Fibroblast of mammary gland (primary cell): ENCODE measurements around the gene SLC17A1.

Source experiments
- DNase-seq: peaks from one replicate; pipeline ENCODE4 v3.0.0-alpha.2; 2010; ENCODE audit warnings: low read depth
- H3K4me3 ChIP-seq: 2 replicates; pipeline ENCODE4 v1.5.1; 2011; ENCODE audit warnings: low read depth, mild to moderate bottlenecking, low read length, moderate library complexity; ENCODE audit not compliant: control insufficient read depth
- TF ChIP-seq, protein P1 (sequence below): conservative IDR thresholded peaks from 2 replicates; pipeline ENCODE4 v1.5.1; 2011; ENCODE audit warnings: low read depth, low read length, inconsistent platforms; ENCODE audit not compliant: control insufficient read depth, insufficient read depth

SLC17A1 gene

GRCh38 chr6:25834950-25835349 lies 3.1 kb upstream of the SLC17A1 start:
- no peak for DNase-seq
- no peak overlapping the region for H3K4me3 ChIP-seq
- TF ChIP-seq, protein P1, sequence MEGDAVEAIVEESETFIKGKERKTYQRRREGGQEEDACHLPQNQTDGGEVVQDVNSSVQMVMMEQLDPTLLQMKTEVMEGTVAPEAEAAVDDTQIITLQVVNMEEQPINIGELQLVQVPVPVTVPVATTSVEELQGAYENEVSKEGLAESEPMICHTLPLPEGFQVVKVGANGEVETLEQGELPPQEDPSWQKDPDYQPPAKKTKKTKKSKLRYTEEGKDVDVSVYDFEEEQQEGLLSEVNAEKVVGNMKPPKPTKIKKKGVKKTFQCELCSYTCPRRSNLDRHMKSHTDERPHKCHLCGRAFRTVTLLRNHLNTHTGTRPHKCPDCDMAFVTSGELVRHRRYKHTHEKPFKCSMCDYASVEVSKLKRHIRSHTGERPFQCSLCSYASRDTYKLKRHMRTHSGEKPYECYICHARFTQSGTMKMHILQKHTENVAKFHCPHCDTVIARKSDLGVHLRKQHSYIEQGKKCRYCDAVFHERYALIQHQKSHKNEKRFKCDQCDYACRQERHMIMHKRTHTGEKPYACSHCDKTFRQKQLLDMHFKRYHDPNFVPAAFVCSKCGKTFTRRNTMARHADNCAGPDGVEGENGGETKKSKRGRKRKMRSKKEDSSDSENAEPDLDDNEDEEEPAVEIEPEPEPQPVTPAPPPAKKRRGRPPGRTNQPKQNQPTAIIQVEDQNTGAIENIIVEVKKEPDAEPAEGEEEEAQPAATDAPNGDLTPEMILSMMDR: no peak

DNA sequence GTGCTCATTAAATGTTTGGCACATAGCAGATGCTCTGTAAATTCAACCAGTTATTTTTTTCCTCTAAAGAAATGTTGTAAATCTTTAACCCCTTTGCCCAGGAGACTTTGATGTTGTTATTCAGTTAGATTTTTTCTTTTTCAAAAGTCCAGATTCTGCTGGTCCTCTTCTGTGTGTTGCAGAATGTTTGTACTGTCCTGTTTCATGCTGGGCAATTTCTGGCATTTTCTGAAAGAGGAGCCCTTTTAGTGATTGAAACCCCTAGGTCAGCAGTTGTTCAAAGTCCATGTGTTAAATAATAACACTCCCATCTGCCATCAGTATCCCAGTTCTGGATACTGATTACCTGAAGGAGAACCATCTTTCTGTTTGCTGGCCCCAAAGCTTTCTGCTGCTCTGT lies 1.3 kb upstream of the SLC17A1 start:
- no peak overlapping the region for H3K4me3 ChIP-seq
- TF ChIP-seq, protein P1: no peak
- no peak for DNase-seq

DNA sequence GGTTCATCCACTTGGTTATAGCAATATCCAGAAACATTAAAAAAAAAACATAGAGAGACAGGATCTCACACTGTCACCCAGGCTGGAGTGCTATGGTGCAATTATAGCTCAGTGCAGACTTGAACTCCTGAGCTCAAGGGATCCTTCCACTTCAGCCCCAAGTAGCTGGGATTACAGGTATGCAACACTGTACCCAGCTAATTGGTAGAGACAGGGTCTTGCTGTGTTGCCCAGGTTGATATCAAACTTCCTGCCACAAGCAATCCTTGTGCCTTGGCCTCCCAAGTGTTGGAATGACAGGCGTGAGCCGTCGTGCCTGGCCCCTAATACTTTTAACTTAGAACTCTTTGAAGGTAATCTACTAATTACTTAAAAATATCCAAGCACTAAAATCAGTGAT lies 818 bp upstream of the SLC17A1 start:
- no peak overlapping the region for H3K4me3 ChIP-seq
- TF ChIP-seq, protein P1: no peak
- DNase-seq: no peak

DNA sequence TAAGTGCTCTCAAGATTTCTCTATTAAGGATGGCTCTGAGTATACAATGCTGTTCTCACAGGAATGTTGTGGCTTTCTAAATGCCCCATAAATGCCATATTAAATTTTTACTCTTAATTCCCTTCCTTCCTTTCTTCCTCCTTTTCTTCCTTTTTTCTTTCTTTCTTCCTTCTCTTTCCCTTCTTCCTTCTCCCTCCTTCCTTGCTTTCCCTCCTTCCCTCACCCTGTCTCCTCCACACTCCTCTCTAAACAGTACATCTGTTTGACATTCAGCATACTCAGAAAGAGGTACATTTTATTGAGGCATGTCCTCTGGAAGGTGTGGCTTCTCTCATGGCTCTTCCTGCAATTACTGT lies 433 bp upstream of the SLC17A1 start:
- DNase-seq: no peak
- no peak overlapping the region for H3K4me3 ChIP-seq
- TF ChIP-seq, protein P1: no peak

DNA sequence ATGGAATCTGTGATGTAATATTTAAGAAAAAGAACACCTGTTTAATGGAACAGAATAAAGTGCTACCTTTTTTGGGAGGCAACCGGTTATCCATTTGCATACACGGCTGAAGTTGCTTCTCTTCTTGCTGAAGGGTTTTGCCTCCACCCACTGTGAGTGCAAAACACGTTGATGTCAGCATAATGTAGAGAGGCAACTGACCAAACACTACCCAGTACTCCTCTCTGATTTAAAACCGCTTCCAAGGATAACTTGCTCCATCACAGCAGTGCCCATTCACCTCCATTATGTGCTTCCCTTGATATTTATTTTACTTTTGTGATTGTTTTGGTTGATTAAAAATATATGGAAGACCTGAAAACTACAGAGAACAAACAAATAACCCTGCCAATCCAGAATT lies 1.4 kb downstream of the SLC17A1 start:
- TF ChIP-seq, protein P1: no peak
- H3K4me3 ChIP-seq: no peak overlapping the region
- no peak for DNase-seq

DNA sequence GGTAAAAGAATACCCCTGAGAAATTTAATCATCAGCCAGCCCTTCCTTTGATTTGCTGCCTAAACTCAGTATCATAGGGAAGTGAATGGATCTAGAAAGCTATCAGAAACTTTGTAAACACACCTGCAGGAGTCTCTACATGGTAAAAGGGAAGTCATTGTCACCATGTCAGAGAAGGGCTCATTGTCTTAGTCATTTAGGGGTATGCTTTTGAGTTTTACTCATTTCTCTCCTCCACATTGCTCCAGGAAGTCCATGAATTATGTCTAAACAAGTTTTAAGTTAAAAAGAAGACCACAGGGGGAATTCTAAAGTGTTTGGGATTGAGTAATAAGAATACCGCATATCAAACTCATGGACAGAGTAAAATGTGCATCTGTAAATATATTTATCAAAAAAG lies 2.5 kb downstream of the SLC17A1 start:
- TF ChIP-seq, protein P1: no peak
- no peak overlapping the region for H3K4me3 ChIP-seq
- no peak for DNase-seq

DNA sequence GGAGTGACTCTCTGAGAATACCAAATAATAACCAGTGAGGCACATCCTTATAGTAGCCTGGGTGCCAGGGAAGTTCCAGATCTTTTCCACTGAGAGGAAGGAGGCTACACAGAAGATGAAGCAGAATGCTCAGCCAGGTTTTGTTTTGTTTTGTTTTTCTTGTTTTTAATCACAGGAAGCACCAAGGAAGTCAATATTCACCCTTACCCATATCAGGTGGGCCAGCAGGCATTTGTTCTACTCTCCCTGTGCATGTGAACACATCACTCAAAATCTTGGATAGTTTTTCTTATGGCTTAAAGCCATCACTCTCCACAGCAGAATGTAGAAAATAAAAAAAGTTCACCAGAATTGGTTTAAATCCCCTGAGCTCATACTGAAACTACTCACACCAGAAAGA lies 10.5 kb downstream of the SLC17A1 start:
- no peak for DNase-seq
- TF ChIP-seq, protein P1: no peak
- H3K4me3 ChIP-seq: no peak overlapping the region
